H1 (cell line): ENCODE data around the gene HARS1. TPM values are rescaled to one million over a fixed set of nuclear protein-coding genes. Genes with fewer than 3 reads are reported as not detected.

Experiments used
- CREB1 ChIP-seq: IDR thresholded peaks from 2 replicates; pipeline ENCODE4 v1.6.1; 2012; ENCODE audit warnings: inconsistent platforms
- CTBP2 ChIP-seq: IDR thresholded peaks from 2 replicates; pipeline ENCODE4 v1.7.0; 2011; ENCODE audit warnings: borderline replicate concordance, mild to moderate bottlenecking, moderate library complexity, mixed read lengths, low read length; ENCODE audit not compliant: insufficient read depth, insufficient read length
- CTCF ChIP-seq, 3 experiments: IDR thresholded peaks; 1 replicate in 2 of 3; 2 replicates in 1 of 3; pipeline versions ENCODE4 v1.5.1 to v1.6.1; 2011; ENCODE audit warnings: low read length in 3 of 3, mild to moderate bottlenecking in 3 of 3, inconsistent platforms in 2 of 3, low read depth in 1 of 3, moderate library complexity in 1 of 3; ENCODE audit not compliant: insufficient read depth in 1 of 3; ENCODE audit errors: control extremely low read depth in 1 of 3
- EGR1 ChIP-seq: IDR thresholded peaks from 2 replicates; pipeline ENCODE4 v1.6.1; 2011; ENCODE audit warnings: low read depth, low read length, borderline replicate concordance
- TAF1 ChIP-seq: IDR thresholded peaks from 2 replicates; pipeline ENCODE4 v1.6.1; 2011; ENCODE audit warnings: mild to moderate bottlenecking, low read depth, low read length
- polyA plus RNA-seq, 7 experiments: library from polyadenylated mRNA; depleted of rRNA in 3 of 7; stranded (reverse) in 5 of 7; unstranded in 2 of 7; fragments of >200 nt in 5 of 7; fragments of 200-250 nt in 2 of 7; gene quantifications; 1 replicate in 5 of 7; 2 replicates in 1 of 7; 4 replicates in 1 of 7; pipeline versions ENCODE4 v1.2.1 to v1.2.3, GENCODE V29; 2011 to 2013; ENCODE audit warnings: missing spikeins in 2 of 7, mixed read lengths in 2 of 7
- total RNA-seq: library from RNA; stranded (reverse); fragmentation: NEBNext Ultra II Directional; extraction: Animal tissue kit (Norgen Biotek cat#: 25700); gene quantifications from 2 replicates; pipeline ENCODE4 v1.2.1, GENCODE V29; 2021
- TF ChIP-seq, protein P1 (sequence below): fragments of 300-600 bp; sonication (generic); IDR thresholded peaks from 2 replicates; pipeline ENCODE4 v1.7.1; 2012; ENCODE audit warnings: low read length, moderate library complexity, mild to moderate bottlenecking, inconsistent platforms; ENCODE audit not compliant: insufficient replicate concordance

The HARS1 gene
- total and polyA plus RNA-seq, 2 of the 8 experiments (the other 6 are each of a cell fraction or from before 2014, with no cell fraction given) = 27.8 to 56.8 TPM

GRCh38 chr5:140674629-140675028, 16.5 kb downstream of the HARS1 start (continued):
- TF ChIP-seq, protein P1, sequence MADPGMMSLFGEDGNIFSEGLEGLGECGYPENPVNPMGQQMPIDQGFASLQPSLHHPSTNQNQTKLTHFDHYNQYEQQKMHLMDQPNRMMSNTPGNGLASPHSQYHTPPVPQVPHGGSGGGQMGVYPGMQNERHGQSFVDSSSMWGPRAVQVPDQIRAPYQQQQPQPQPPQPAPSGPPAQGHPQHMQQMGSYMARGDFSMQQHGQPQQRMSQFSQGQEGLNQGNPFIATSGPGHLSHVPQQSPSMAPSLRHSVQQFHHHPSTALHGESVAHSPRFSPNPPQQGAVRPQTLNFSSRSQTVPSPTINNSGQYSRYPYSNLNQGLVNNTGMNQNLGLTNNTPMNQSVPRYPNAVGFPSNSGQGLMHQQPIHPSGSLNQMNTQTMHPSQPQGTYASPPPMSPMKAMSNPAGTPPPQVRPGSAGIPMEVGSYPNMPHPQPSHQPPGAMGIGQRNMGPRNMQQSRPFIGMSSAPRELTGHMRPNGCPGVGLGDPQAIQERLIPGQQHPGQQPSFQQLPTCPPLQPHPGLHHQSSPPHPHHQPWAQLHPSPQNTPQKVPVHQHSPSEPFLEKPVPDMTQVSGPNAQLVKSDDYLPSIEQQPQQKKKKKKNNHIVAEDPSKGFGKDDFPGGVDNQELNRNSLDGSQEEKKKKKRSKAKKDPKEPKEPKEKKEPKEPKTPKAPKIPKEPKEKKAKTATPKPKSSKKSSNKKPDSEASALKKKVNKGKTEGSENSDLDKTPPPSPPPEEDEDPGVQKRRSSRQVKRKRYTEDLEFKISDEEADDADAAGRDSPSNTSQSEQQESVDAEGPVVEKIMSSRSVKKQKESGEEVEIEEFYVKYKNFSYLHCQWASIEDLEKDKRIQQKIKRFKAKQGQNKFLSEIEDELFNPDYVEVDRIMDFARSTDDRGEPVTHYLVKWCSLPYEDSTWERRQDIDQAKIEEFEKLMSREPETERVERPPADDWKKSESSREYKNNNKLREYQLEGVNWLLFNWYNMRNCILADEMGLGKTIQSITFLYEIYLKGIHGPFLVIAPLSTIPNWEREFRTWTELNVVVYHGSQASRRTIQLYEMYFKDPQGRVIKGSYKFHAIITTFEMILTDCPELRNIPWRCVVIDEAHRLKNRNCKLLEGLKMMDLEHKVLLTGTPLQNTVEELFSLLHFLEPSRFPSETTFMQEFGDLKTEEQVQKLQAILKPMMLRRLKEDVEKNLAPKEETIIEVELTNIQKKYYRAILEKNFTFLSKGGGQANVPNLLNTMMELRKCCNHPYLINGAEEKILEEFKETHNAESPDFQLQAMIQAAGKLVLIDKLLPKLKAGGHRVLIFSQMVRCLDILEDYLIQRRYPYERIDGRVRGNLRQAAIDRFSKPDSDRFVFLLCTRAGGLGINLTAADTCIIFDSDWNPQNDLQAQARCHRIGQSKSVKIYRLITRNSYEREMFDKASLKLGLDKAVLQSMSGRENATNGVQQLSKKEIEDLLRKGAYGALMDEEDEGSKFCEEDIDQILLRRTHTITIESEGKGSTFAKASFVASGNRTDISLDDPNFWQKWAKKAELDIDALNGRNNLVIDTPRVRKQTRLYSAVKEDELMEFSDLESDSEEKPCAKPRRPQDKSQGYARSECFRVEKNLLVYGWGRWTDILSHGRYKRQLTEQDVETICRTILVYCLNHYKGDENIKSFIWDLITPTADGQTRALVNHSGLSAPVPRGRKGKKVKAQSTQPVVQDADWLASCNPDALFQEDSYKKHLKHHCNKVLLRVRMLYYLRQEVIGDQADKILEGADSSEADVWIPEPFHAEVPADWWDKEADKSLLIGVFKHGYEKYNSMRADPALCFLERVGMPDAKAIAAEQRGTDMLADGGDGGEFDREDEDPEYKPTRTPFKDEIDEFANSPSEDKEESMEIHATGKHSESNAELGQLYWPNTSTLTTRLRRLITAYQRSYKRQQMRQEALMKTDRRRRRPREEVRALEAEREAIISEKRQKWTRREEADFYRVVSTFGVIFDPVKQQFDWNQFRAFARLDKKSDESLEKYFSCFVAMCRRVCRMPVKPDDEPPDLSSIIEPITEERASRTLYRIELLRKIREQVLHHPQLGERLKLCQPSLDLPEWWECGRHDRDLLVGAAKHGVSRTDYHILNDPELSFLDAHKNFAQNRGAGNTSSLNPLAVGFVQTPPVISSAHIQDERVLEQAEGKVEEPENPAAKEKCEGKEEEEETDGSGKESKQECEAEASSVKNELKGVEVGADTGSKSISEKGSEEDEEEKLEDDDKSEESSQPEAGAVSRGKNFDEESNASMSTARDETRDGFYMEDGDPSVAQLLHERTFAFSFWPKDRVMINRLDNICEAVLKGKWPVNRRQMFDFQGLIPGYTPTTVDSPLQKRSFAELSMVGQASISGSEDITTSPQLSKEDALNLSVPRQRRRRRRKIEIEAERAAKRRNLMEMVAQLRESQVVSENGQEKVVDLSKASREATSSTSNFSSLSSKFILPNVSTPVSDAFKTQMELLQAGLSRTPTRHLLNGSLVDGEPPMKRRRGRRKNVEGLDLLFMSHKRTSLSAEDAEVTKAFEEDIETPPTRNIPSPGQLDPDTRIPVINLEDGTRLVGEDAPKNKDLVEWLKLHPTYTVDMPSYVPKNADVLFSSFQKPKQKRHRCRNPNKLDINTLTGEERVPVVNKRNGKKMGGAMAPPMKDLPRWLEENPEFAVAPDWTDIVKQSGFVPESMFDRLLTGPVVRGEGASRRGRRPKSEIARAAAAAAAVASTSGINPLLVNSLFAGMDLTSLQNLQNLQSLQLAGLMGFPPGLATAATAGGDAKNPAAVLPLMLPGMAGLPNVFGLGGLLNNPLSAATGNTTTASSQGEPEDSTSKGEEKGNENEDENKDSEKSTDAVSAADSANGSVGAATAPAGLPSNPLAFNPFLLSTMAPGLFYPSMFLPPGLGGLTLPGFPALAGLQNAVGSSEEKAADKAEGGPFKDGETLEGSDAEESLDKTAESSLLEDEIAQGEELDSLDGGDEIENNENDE = no peak
- TF ChIP-seq TAF1 (no peak), EGR1 (no peak), CTCF (IDR thresholded peaks at IDR 0.05; ENCODE audit: control extremely low read depth in 1 of 3, insufficient read depth in 1 of 3, low read depth in 1 of 3, low read length in 3 of 3) (no peak), CREB1 (no peak), CTBP2 (no peak)
